GOT3 (cell line): ENCODE results near the gene RPL11.
"Not testable (repeated sequence)": the region's sequence is repeated elsewhere in the genome, so short reads cannot be mapped to it uniquely, and the experiment has no call there.

Experiments
- DNase-seq: peaks from one replicate; lab custom pipeline; 2025; ENCODE audit warnings: mixed read lengths; lab: John Stamatoyannopoulos, UW

RPL11 gene

DNA sequence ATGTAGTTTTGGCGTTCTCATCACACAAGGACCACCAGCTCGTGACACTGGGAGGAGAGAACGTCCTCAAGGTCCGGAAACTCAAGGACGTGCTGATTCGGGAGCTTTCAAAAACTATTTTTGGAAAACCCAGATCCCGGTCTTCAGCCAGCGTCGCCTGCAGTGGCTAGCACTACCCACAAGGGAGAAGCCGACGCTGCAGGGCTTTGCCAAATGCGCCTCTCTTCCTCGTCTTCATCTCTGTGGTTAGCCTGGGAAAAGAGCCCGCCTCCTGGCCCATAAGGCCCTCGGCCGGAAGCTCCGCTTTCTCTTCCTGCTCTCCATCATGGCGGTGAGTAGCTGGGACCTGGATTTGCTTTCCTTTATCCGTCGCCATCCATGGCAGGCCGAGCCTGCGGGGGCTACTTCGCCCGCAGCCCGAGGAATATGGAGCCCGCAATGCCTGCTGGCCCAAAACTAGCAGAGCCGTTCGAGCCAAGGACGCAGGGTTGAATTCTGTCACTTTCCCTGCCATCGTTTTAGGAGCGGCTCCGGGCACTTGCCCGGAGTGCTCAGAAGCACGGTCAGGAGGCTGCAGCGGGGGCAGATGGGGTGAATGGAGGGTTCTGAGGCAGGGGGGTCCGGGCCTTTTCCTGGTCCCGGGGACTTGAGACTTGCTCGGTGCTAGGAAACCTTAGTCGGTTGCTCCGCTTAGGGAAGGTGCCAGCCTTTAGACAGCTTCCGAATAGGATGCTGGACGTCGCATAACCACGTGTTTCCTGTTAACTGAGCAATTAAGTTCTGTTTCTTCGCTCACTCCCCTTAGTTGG, at the start of gene RPL11:
Gene RPL11 (plus strand): TSS at position 308 of the 809 bp plus-strand sequence. CDS start 18 bp downstream, at position 326.
- peak; percentile 75 for DNase-seq

DNA sequence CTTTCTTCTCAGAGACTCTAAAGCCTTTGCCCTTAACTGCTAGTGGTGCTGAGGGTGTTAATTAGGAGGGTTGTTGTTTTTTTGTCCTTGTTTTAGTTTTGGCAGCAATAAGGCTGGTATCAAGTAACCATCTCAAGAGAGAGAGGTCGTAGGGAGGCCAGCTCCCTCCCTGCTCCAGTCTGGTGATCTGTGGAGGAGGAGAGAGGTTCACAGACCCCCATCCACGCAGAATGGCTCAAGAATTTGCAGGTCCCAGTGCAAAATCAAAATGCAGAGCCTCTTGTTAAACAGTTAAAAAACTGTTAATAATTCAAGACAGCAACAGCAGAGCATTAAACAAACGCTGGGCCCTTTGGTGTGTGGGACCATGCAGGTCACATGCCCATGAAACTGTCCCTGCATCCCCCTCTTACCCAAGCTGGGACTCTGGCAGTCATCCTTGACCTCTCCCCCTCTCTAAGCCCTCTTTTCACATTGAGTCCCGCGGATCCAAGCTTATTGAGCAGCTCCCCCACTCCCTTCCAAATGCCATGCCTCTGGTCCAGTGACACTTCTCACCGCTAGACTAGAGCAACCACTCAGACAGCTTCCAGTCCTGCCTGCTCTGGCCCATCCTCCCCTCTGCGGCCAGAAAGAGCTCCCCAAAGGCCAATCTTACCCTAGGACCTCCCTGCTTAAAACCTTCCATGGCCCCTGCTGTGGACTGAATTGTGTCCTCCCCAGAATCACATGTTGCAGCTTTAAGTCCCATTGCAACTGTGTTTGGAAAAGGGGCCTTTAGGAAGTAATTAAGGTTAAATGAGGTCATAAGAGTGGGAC, 47.7 kb upstream of the RPL11 start:
- no peak for DNase-seq

DNA sequence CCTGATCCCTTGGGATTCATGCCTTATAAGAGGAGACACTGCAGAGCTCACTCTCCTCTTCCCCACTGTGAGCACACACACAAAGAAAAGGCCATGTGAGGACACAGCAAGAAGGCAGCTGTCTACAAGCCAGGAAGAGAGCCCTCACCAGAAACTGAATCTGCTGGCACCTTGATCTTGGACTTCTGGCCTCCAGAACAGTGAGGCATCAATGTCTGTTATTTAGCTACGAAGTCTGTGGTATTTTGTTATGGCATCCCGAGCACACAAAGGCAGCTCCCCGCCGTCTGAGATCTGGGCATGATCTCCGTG, 47.1 kb upstream of the RPL11 start:
- DNase-seq, result no peak

DNA sequence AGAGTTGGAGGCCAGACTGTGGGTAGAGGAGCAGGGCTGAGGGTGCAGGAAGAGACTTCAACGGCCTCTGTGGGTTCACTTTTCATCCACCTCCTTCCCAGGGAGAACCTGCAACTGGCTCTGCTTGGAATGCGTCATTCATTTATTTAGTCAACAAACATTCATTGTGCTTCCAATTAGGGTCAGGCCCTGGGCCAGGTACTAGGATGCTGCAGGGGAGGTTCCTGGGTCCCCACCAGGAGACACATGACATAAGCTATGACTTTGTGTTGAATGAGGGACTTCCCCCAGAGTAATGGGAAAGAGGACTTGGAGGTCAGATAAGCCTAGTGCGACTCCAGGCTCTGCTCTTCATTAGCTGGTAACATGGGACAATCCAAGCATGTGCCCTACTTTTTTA, 46.3 kb upstream of the RPL11 start:
- DNase-seq, result no peak

DNA sequence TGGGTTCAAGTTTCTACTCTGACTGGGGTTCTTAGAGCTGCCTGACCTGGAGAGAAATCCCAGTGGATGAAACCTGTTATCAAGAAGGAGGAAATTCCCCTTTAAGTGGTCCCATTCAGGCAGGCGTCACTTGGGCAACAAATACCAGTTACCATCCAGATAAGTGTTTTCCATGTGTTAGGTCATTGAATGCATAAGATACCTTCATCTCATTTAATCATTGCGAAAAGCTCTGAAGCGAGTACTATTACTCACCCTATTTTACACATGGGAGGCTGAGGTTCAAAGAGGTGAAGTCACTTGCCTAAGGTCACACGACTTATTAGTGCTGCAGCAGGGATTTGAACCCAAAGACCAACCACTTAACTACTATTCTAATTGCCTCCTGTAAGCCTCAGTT, 45.5 kb upstream of the RPL11 start:
- no peak for DNase-seq

DNA sequence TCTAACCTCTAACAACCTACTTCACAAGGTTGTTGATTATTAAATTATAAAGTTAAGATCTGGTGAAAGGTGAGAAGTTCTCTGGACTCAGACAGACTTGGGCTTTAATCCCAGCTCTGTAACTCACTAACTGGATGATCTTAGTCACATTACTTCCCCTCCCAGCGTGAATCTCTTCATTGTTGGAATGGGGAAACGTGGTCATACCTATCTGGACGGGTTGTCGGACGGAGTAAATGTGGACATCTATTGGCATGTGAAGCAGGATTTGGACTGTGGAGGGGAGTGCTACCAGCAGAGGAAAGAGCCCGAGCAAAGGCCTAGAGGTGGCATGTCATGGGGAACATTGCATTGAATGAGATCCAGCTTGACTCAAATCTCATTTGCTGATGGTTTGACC, 45.1 kb upstream of the RPL11 start:
- no peak for DNase-seq

DNA sequence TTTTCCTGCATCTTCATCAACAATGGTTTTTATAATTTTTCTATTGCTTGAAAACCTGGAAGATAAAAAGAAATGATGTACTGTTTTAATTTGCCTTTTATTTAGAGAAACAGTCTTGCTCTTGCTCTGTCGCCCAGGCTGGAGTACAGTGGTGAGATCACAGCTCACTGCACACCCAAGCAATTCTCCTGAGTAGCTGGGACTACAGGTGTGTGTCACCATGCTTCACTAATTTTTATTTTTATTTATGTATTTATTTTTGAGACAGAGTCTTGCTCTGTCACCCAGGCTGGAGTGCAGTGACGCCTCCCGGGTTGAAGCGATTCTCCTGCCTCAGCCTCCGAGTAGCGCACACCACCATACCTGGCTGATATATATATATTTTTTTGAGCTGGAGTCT, 43.0 kb upstream of the RPL11 start:
- no peak for DNase-seq

DNA sequence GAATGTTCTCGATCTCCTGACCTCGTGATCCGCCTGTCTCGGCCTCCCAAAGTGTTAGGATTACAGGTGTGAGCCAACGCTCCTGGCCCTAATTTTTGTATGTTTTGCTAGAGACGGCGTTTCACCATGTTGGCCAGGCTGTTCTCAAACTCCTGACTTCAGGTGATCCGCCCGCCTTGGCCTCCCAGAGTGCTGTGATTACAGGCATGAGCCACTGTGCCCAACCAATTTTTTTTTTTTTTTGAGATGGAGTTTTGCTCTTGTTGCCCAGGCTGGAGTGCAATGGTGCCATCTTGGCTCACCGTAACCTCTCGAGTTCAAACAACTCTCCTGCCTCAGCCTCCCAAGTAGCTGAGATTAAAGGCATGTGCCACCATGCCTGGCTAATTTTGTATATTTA, 42.4 kb upstream of the RPL11 start:
- DNase-seq, result not testable (repeated sequence)

DNA sequence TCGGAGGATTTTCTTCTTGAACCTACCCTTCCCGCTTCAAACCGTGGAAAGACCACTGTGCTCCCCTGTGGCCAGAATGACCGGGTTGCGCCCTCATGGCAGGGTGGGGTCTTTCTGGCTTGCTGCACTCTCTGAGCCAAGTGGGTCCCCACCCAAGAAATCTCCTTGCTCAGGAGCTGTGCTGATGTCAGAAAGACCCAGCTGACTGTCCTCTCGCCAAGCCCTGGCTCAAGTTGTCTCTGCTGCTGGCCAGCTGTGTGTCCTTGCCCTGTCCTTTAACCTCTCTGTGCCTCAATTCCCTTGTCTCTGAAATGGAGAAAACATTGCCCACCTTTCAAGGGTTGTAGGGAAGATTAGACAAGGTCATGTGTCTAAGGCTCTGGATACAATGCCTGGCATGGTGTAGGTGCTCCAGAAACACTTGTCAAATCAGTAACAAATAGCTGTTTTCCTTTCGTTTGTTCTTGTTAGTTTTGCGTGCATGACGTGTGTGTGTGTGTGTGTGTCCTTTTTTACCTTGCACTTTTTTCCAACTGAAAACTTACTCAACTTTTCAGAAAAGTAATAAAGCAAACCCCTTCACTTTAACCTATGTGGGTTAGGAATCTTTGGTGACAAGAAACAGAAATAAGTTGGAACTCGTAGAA, 41.1 kb upstream of the RPL11 start:
- no peak for DNase-seq

DNA sequence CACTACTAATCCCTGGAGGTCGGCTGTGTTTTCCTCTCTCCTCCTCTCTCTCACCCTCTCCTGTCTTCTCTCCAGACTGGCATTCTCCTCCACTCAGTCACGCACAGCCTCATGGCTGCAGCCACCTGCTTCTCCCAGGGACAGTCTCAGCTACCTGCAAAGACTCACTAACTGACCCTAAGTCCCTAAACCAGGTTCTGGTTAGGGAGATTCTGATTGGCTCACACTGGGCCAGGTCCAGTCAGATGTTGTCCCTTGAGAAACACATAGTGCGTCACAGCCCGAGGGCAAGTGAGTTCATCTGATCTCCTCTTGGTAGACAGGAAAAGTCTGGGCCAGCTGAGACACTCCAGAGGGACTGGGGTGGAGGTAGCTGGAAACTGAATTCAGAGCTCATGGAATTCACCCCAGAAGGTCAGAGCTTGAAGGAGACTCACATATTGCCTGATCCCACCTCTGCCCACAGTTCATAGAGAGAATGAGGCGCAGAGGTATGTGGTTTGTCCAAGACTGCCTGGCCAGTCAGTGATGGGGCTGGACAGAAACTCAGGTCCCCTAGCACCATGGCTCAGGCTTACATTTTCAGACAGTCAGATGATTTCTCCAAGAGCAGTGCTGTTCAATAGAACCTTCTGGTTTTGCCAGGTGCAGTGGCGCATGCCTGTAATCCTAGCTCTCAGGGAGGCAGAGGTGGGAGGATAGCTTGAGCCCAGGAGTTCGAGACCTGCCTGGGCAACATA, 40.4 kb upstream of the RPL11 start:
- no peak for DNase-seq

DNA sequence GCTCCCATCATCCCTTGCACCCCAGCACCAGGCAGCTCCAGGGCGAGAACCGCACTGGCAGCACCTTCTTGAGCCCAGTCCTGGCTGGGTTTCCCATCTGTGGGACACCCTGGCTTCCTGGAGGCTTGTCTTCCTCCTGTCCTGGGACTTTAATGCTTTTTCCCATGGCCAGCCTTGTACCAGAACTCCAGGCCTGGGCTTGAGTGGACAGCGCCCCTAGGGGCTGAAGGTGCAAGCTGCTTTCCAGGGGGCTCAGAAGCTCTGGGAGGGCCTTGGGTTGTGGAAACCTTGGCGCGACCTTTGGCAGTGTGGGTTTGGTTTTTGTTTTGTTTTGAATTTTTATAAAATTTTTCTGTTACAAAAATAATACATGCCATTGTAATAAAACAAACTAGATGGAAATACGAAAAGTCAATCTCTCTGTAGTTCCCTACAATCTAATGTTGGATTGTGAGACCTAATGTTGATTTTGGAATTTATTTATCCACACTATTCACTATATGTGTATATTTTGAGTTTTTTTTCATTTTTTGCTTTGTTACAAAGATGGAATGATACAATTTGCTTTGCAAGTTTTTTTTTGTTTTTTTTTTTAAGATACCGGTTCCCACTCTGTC, 33.8 kb upstream of the RPL11 start:
- DNase-seq, result no peak

DNA sequence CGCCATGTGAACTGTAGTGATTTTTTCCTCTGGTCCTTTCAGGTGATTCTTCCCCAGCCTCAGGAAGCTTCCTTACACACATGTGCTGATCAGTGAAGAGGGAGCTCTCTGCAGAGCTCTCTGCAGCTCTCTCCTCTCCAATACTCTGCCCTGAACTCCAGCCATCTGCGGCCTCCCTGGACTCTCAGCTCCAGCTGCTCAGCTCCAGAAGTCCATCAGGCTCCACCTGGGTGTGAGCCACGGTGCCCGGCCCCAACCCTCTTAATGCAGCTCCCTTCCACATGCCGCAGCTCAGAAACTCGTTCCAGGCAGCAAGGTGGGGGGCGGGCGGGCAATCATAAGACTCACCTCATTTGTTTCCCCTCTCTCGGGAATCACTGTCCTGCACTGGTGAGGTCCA, 30.9 kb upstream of the RPL11 start:
- DNase-seq, result no peak

DNA sequence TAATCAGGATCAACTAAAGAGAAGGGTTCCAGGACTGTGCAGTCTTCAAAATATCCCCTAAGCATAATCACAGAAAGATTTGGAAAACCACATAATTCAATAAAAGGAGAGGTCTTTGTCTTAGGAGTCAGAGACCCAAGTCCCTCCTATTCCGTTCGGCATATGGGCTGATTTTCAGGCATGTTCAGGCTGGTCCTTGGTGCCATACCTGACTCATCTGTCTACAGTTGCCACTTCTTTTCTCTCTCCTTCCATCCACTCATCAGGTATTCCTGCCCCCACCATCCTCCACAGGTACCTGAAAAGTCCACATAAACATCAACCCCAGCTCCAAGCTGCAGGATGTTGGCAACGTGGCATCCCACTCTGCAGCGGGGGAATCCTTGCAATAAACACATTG, 29.7 kb upstream of the RPL11 start:
- no peak for DNase-seq

DNA sequence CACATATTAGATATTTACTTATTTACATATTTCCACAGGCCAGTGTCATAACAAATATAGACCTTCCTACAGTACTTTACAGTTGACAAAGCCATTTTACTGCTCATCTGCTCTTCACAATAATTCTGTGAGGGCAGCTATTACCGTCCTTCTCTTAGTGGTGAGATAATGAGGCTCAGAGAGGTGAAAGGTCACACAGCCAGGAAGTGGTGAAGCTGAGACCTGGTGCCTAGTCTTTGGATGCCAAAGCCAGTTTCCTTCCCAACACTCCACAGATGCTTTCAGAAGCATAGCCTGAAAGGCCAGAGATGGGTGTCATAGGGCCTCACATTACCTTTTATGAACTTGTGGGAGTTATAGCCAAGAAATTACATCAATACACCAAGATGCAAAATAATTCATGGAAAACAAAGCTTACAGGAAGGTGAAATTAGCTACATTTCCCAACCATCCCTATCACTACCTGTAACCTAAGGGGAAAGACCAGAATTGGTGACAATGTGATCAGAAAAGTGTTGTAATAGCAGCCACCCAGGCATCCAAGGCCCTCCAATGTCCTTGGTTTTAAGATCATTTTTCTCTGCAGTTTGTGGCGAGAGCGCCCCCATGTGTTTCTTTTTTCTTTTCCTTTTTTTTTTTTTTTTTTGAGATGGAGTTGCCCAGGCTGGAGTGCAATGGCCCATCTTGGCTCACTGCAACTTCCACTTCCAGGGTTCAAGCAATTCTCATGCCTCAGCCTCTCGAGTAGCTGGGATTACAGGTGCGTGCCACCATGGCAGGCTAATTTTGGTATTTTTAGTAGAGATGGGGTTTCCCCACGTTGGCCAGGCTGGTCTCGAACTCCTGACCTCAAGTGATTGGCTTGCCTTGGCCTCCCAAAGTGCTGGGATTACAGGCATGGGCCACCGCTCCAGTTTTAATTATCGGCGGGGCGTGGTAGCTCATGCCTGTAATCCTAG, 26.5 kb upstream of the RPL11 start:
- DNase-seq, result no peak

DNA sequence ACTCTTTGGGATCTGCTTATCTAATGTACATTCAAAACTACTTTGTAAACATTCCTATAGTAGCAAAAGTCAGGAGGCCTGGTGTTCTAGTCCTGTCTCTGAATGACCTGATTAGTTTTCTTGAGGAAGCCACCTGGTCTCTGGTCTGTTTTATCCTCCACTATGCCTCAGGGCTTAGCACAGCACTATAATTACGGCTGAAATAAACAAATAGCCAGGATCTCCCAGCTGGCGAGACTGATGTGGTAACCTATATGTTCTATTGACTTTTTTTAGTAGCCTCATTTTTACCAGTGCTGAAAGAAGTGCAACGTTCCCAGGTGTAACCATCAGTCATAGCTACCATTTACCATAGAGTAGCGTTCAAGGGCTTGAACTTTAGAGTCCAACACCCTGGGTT, 24.2 kb upstream of the RPL11 start:
- no peak for DNase-seq

DNA sequence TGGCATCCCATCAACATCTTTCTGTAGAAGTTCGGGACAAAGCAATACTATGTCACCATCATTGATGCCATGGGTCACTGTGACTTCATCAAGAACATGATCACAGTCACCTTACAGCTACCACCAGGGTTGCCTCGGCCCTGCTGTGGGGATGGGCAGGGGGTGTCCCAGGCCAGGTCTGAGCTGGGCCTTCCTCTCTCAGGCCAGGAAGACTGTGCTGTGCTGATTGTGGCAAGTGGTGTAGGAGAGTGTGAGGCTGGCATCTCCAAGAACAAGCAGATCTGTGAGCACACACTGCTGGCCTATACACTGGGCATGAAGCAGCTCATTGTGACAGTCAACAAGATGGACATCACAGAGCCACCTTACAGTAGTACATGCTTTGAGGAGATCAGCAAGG, 20.9 kb upstream of the RPL11 start:
- DNase-seq, result no peak

DNA sequence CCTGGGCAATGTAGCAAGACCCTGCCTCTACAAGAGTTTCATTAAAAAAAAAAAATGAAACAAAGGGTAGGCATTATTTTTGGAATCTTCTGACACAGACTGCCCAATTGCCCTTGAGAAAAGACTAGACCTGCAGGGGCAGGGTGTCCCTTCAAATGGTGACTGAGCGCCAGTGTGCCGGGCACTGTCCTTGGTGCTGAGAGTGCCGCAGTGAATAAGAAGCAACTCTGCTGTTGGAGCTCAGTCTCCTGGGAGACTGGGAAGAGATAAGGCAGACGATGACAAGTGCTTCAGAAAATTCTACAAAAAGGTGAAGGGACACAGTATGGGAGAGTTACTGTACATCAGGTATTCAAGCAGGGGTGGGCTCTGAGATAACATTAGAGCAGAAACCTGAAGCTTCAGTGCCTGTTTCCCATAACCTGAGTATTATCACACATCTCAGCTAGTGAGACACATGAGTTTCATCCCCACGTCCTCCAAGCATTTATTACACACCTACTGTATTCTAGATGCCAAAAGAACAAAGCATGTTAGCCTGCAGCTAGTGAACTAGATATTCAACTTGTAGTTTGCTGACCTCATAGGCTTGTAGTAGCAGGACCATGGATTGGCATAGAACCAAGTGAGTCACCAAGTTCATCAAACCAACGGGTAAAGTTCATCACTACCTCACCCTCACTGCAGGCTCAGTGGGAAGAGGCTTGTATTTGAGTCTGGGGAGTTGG, 18.4 kb upstream of the RPL11 start:
- DNase-seq, result no peak

DNA sequence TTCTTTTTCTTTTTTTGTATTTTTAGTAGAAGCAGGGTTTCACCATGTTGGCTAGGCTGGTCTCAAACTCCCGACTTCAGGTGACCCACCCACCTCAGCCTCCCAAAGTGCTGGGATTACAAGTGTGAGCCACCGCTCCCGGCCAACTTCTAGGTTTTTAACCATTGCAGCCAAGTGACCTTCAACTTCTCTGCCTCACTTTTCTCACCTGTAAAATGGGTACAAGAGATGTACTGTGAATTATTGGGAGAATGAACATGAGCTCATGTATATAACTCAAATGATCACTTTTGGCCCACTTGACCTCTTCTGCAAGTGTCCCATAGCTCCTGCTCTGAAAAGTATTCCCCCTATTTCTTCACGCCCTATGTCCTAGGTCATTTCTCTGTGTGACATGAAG, 11.8 kb upstream of the RPL11 start:
- no peak for DNase-seq

DNA sequence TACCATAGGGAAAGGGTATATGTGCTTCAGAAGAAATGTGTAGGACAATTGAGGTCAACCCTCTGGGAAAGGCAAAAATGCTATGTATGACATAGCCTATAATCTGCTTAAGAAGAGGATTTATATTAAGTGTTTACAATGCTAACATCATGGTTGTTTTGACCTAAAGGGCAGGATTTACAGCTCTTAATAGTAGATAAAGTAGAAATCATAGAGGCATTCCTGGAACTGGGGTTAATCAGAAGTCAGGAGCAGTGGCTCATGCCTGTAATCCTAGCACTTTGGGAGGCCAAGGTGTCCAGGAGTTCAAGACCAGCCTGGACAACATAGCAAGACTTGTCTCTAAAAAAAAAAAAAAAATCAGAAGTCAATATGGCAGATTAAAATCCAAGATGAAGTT, 8.7 kb upstream of the RPL11 start:
- DNase-seq, result no peak

DNA sequence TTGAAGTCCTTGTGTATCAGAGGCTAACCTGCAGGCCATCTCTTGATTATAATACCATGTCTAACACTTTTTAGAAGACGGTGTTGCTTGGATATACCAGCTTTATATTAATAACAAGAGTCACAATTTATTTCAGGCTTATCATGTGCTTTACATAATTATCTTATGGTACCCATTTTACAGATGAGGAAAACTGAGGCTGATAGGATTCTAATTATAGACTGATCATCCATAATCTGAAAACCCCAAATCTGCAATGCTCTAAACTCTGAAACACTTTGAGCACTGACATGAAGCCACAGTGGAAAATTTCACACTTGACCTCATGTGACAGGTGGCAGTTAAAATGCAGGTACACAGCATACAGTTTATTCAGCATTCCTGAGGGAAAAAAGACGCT, 7.2 kb upstream of the RPL11 start:
- DNase-seq, result no peak
